ENCODE results near the gene MBOAT1.

DNA sequence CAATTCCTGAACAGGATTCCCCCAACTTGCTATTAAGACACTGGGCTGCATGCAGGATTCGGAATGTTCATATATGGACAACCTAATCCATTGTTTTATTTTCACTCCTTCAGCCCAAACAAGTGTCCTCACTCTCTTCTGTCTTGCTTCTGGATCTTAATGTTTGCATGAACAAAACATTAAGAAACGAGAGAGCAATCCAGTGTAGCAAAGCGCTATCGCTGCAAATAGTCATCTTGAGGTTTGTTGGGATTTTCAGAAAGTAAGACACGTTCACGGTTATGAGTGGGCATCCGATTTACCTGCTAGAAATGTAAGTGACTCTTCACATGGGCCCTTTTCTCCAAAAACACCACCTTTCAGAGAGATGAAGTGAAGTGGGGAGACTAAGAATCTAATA, 156.4 kb downstream of the MBOAT1 start:
- TF ChIP-seq EZH2phosphoT487 (IDR thresholded peaks at IDR 0.05; ENCODE audit: borderline replicate concordance, low read depth) (no peak), JUND (IDR thresholded peaks at IDR 0.05) (no peak), POLR2AphosphoS5 (IDR thresholded peaks at IDR 0.05; ENCODE audit: low read depth, low read length) (no peak), RXRA (IDR thresholded peaks at IDR 0.05; ENCODE audit: borderline replicate concordance, low read depth) (no peak), SIN3A (IDR thresholded peaks at IDR 0.05; ENCODE audit: borderline replicate concordance, low read depth, low read length) (no peak), FOXJ3 (CRISPR knock-in tag; IDR thresholded peaks at IDR 0.05) (no peak), NFIC (IDR thresholded peaks at IDR 0.05; ENCODE audit: borderline replicate concordance) (no peak), TEAD4 (IDR thresholded peaks at IDR 0.05; ENCODE audit: borderline replicate concordance, insufficient read depth) (no peak), EP300 (IDR thresholded peaks at IDR 0.05; ENCODE audit: borderline replicate concordance in 1 of 2, low read depth in 1 of 2, low read length in 1 of 2) (no peak)
- TF ChIP-seq, protein P1, sequence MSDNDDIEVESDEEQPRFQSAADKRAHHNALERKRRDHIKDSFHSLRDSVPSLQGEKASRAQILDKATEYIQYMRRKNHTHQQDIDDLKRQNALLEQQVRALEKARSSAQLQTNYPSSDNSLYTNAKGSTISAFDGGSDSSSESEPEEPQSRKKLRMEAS (IDR thresholded peaks at IDR 0.05; ENCODE audit: low read depth), result no peak
- TF ChIP-seq, protein P2, sequence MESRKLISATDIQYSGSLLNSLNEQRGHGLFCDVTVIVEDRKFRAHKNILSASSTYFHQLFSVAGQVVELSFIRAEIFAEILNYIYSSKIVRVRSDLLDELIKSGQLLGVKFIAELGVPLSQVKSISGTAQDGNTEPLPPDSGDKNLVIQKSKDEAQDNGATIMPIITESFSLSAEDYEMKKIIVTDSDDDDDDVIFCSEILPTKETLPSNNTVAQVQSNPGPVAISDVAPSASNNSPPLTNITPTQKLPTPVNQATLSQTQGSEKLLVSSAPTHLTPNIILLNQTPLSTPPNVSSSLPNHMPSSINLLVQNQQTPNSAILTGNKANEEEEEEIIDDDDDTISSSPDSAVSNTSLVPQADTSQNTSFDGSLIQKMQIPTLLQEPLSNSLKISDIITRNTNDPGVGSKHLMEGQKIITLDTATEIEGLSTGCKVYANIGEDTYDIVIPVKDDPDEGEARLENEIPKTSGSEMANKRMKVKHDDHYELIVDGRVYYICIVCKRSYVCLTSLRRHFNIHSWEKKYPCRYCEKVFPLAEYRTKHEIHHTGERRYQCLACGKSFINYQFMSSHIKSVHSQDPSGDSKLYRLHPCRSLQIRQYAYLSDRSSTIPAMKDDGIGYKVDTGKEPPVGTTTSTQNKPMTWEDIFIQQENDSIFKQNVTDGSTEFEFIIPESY (IDR thresholded peaks at IDR 0.05; ENCODE audit: borderline replicate concordance, low read depth), result no peak
- TF ChIP-seq, protein P3, sequence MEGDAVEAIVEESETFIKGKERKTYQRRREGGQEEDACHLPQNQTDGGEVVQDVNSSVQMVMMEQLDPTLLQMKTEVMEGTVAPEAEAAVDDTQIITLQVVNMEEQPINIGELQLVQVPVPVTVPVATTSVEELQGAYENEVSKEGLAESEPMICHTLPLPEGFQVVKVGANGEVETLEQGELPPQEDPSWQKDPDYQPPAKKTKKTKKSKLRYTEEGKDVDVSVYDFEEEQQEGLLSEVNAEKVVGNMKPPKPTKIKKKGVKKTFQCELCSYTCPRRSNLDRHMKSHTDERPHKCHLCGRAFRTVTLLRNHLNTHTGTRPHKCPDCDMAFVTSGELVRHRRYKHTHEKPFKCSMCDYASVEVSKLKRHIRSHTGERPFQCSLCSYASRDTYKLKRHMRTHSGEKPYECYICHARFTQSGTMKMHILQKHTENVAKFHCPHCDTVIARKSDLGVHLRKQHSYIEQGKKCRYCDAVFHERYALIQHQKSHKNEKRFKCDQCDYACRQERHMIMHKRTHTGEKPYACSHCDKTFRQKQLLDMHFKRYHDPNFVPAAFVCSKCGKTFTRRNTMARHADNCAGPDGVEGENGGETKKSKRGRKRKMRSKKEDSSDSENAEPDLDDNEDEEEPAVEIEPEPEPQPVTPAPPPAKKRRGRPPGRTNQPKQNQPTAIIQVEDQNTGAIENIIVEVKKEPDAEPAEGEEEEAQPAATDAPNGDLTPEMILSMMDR (IDR thresholded peaks at IDR 0.05), result no peak
- TF ChIP-seq, protein P4, sequence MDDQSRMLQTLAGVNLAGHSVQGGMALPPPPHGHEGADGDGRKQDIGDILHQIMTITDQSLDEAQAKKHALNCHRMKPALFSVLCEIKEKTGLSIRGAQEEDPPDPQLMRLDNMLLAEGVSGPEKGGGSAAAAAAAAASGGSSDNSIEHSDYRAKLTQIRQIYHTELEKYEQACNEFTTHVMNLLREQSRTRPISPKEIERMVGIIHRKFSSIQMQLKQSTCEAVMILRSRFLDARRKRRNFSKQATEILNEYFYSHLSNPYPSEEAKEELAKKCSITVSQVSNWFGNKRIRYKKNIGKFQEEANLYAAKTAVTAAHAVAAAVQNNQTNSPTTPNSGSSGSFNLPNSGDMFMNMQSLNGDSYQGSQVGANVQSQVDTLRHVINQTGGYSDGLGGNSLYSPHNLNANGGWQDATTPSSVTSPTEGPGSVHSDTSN (IDR thresholded peaks at IDR 0.05), result no peak

All from SK-N-SH (cell line).